Inferior parietal cortex (tissue), 1 donor: ENCODE data around the gene SPEM3.

ENCODE experiments used
- DNase-seq: peaks from one replicate; pipeline ENCODE4 v3.0.0-alpha.2; 2016; ENCODE audit errors: extremely low spot score

The SPEM3 gene

GRCh38 chr17:7428557-7428956 is at the start of gene SPEM3:
Gene SPEM3 (plus strand): TSS chr17:7428857. CDS start chr17:7428903, 46 bp downstream.
- DNase-seq: no peak

- no peak for DNase-seq
Observed at GRCh38 chr17:7379134-7379533, 49.5 kb upstream of the SPEM3 start.

- no peak for DNase-seq
Observed at GRCh38 chr17:7380321-7380720, 48.3 kb upstream of the SPEM3 start.

- no peak for DNase-seq
Observed at GRCh38 chr17:7380855-7381683, 47.6 kb upstream of the SPEM3 start, which contains the start of gene TNK1. Gene TNK1 (plus strand): TSS chr17:7381089. CDS start chr17:7382927, 1,838 bp downstream.

GRCh38 chr17:7382901-7383300 is 45.8 kb upstream of the SPEM3 start:
- no peak for DNase-seq

- no peak for DNase-seq
Observed at GRCh38 chr17:7383371-7383741, 45.3 kb upstream of the SPEM3 start.

- peak; percentile 17 for DNase-seq
Observed at GRCh38 chr17:7383742-7384488, 44.7 kb upstream of the SPEM3 start.

- no peak for DNase-seq
Observed at GRCh38 chr17:7384489-7385081, 44.1 kb upstream of the SPEM3 start.

GRCh38 chr17:7388856-7389255 is 39.8 kb upstream of the SPEM3 start:
- no peak for DNase-seq

GRCh38 chr17:7389924-7390910 is 38.4 kb upstream of the SPEM3 start:
- no peak for DNase-seq

- no peak for DNase-seq
Observed at GRCh38 chr17:7391307-7391706, 37.4 kb upstream of the SPEM3 start.

- DNase-seq: no peak
Observed at GRCh38 chr17:7392696-7393612, 35.7 kb upstream of the SPEM3 start.

GRCh38 chr17:7393613-7394451 is 34.8 kb upstream of the SPEM3 start:
- DNase-seq: no peak

- peak; percentile 69 for DNase-seq
Observed at GRCh38 chr17:7394452-7395191, 34.0 kb upstream of the SPEM3 start, which contains the start of gene PLSCR3. Gene PLSCR3 (minus strand): TSS chr17:7394525. CDS start chr17:7394110, 415 bp downstream.

- no peak for DNase-seq
Observed at GRCh38 chr17:7396147-7396546, 32.5 kb upstream of the SPEM3 start.

GRCh38 chr17:7398612-7399011 is 30.0 kb upstream of the SPEM3 start:
- no peak for DNase-seq

GRCh38 chr17:7403043-7403726 is 25.5 kb upstream of the SPEM3 start:
- DNase-seq: no peak

- DNase-seq: no peak
Observed at GRCh38 chr17:7403727-7403976, 25.0 kb upstream of the SPEM3 start.
